Ovary (tissue), 9 donors: Measurements from ENCODE around the gene KCNN1. TPM values are rescaled to one million over a fixed set of nuclear protein-coding genes. Genes with fewer than 3 reads are reported as not detected.

ENCODE experiments used
- DNase-seq, 5 donors: peaks; one replicate each; pipeline ENCODE4 v3.0.0-alpha.2; 2019 to 2020
- H3K27ac ChIP-seq, 2 donors: fragments of 200-600 bp; one replicate each; pipeline versions ENCODE4 v1.5.1 to v1.8.0; 2019 to 2022
- H3K27me3 ChIP-seq: fragments of 200-600 bp; one replicate; pipeline ENCODE4 v1.8.0; 2022
- H3K36me3 ChIP-seq: fragments of 200-600 bp; sonication (generic); one replicate; pipeline ENCODE4 v1.5.1; 2019
- H3K4me1 ChIP-seq: one replicate; pipeline ENCODE4 v1.8.1; 2013; ENCODE audit warnings: mild to moderate bottlenecking, moderate library complexity; ENCODE audit not compliant: insufficient read depth
- H3K4me3 ChIP-seq: fragments of 200-600 bp; sonication (generic); one replicate; pipeline ENCODE4 v1.5.1; 2017
- H3K9me3 ChIP-seq, 2 donors: fragments of 200-600 bp in 1 of 2; sonication (generic) in 1 of 2; one replicate each; pipeline versions ENCODE4 v1.5.1 to v1.8.1; 2013 to 2019; ENCODE audit warnings: mild to moderate bottlenecking in 1 of 2, moderate library complexity in 1 of 2
- CTCF ChIP-seq, 3 donors: fragments of 450-650 bp in 2 of 3; fragments of 200-600 bp in 1 of 3; IDR thresholded peaks; one replicate each; pipeline versions ENCODE4 v1.5.1 to v1.8.0; 2016 to 2022; ENCODE audit warnings: antibody characterized with exemption in 3 of 3, mild to moderate bottlenecking in 1 of 3
- EP300 ChIP-seq: sonication (generic); formaldehyde crosslinking; IDR thresholded peaks from one replicate; pipeline ENCODE4 v1.6.1; 2017; ENCODE audit warnings: antibody characterized with exemption
- POLR2A ChIP-seq: fragments of 450-650 bp; IDR thresholded peaks from one replicate; pipeline ENCODE4 v1.6.1; 2017; ENCODE audit warnings: antibody characterized with exemption, mild to moderate bottlenecking, moderate library complexity
- WGBS, 3 donors: extraction: QIAGEN DNeasy Blood & Tissue Kit in 1 of 3; methylation state at CpG; one replicate each; pipeline versions ENCODE4 v1.1.5 to v1.1.7; 2013 to 2017; 5-methylcytosine and 5-hydroxymethylcytosine counted together
- intact Hi-C, 4 donors: fragments of 100-400 bp; cut with DNase I; formaldehyde crosslinking; loops; one replicate each; pipeline versions ENCODE4 v1.11.0 to v1.15.1; 2022 to 2023
- polyA plus RNA-seq, 2 donors: library from polyadenylated mRNA; stranded (reverse); fragments of 200-250 nt in 1 of 2; fragments of 350-450 nt in 1 of 2; fragmentation: Illumina TruSeq in 1 of 2; extraction: RNeasy Lipid Tissue Mini Kit (QIAGEN cat#74804) in 1 of 2; gene quantifications; one replicate each; pipeline ENCODE4 v1.2.3, GENCODE V29; 2013 to 2014
- total RNA-seq, 7 donors: library from RNA; depleted of rRNA in 2 of 7; stranded (reverse); fragments of >200 nt in 2 of 7; fragmentation: NEBNext Ultra II Directional in 3 of 7; extraction: Animal tissue kit (Norgen Biotek cat#: 25700) in 3 of 7; gene quantifications; one replicate each; pipeline versions ENCODE4 v1.1.0 to v1.2.4, GENCODE V29; 2016 to 2023
- donor health status: DM: no; HTN: no; CAD: no; lungs with moderate emphysema.
- donor health status: DM: no; HTN: no; CAD: no.
- donor health status: Bipolar disorder and iron deficiency.
- donor health status: DM: yes; HTN: yes; CAD: no.
- donor health status: DM: no; HTN: no; CAD: no.
- donor health status: DM: yes; HTN: yes; CAD: no.

Gene KCNN1
- total and polyA plus RNA-seq, 9 donors = 0.33 to 5.9 (median 1.7) TPM; not detected in 1

GRCh38 chr19:17929056-17929455, 37.9 kb upstream of the KCNN1 start:
- Histone ChIP-seq H3K4me1 (peaks cover 2% of the 10 kb centered on the region), H3K9me3 (no peaks in the 10 kb centered on the region), H3K27me3 (no peaks in the 10 kb centered on the region), H3K4me3 (no peak overlapping the region), H3K27ac (no peak overlapping the region), H3K36me3 (no peaks in the 10 kb centered on the region)
- intact Hi-C loops = no loop called here
- 45 to 53% (median 49%) methylated on average over 4 of the region's 4 CpGs for WGBS, 3 donors
- DNase-seq = no peak
- TF ChIP-seq POLR2A (no peak), EP300 (no peak), CTCF (IDR thresholded peaks at IDR 0.05) (no peak)

- intact Hi-C loops = no loop called here
These were observed 35.2 kb upstream of the KCNN1 start for GRCh38 chr19:17931532-17932191.

GRCh38 chr19:17932485-17933338, 34.2 kb upstream of the KCNN1 start, which contains the start of gene CCDC124:
TSS of gene CCDC124 (plus strand) at chr19:17933015. CDS start at chr19:17936421, 3,406 bp downstream.
- 0 to 1% (median 1%) methylated on average over 49 to 64 of the region's 64 CpGs for WGBS, 3 donors
- intact Hi-C loops = no loop called here
- DNase-seq = peak; percentile 86 to 93 (median 90)
- H3K27me3 ChIP-seq = no peaks in the 10 kb centered on the region
- no peak for TF ChIP-seq EP300
- TF ChIP-seq CTCF (IDR thresholded peaks at IDR 0.05) = peak; percentile 61 to 74 (median 71)
- TF ChIP-seq POLR2A = peak; percentile 80
- peak within 1 kb of the TSS; percentile 66 to 68 for H3K27ac ChIP-seq
- peaks cover 2% of the 10 kb centered on the region for H3K4me1 ChIP-seq
- H3K36me3 ChIP-seq = no peaks in the 10 kb centered on the region
- H3K9me3 ChIP-seq = no peaks in the 10 kb centered on the region
- H3K4me3 ChIP-seq = peak within 1 kb of the TSS; percentile 94

More at GRCh38 chr19:17931532-17932191, 35.2 kb upstream of the KCNN1 start:
- Histone ChIP-seq H3K4me3 (no peak overlapping the region), H3K36me3 (no peaks in the 10 kb centered on the region), H3K27ac (no peak overlapping the region), H3K4me1 (peaks cover 2% of the 10 kb centered on the region), H3K9me3 (no peaks in the 10 kb centered on the region), H3K27me3 (no peaks in the 10 kb centered on the region)
- peak in 1 of 5 donors; percentile 30 for DNase-seq
- 24 to 29% (median 29%) methylated on average over 14 of the region's 14 CpGs for WGBS, 3 donors
- TF ChIP-seq CTCF (IDR thresholded peaks at IDR 0.05) (no peak), EP300 (no peak), POLR2A (no peak)

- WGBS, 3 donors = 15 to 19% (median 19%) methylated on average over 19 of the region's 19 CpGs
- Histone ChIP-seq H3K27ac (peak overlapping the region in 1 of 2 donors; percentile 68), H3K4me1 (peaks cover 2% of the 10 kb centered on the region)
These were observed 33.3 kb upstream of the KCNN1 start for GRCh38 chr19:17933414-17934129.

More at GRCh38 chr19:17933414-17934129, 33.3 kb upstream of the KCNN1 start:
- Histone ChIP-seq H3K27me3 (no peaks in the 10 kb centered on the region), H3K9me3 (no peaks in the 10 kb centered on the region), H3K4me3 (peak overlapping the region; percentile 94), H3K36me3 (no peaks in the 10 kb centered on the region)
- TF ChIP-seq CTCF (IDR thresholded peaks at IDR 0.05) (no peak), POLR2A (no peak), EP300 (no peak)
- DNase-seq = peak in 1 of 5 donors; percentile 28
- intact Hi-C loops = no loop called here
